Measurements from ENCODE around the gene ANKRD34A.
A peak's percentile ranks its signal among the peaks of the same experiment; 100 is the strongest.
"Not testable (repeated sequence)": the region's sequence is repeated elsewhere in the genome, so short reads cannot be mapped to it uniquely, and the experiment has no call there.

Gene ANKRD34A

DNA sequence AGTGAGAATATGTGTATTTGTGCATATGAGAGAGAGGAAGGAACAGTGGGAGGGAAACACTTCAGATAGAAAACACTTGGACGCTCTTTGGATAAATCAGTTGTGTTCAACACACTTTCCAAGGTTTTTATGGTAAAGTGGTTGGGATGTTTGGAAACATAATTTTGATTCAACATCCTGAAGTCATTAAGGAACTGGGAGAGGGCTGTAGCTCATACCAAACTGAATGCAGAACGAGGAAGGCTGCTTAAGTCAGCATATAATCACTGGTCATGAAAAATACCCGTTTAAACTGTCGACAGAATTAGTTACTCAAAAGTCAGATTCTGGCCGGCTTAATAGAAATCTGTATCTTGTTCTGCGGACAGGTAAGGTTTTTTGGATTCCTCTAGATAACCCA lies 21.5 kb downstream of the ANKRD34A start:
- Mint-ChIP-seq H3K4me3 (no peak overlapping the region), H3K9me3 (no peaks in the 10 kb centered on the region), H3K4me1 (no peaks in the 10 kb centered on the region), H3K27ac (ENCODE audit: low read depth) (peak overlapping the region; percentile 53), H3K27me3 (no peaks in the 10 kb centered on the region), H3K36me3 (ENCODE audit: insufficient read depth) (peaks cover 65% of the 10 kb centered on the region)
- DNase-seq (ENCODE audit: low spot score in 2 of 2) (no peak), ATAC-seq (replicated peaks; ENCODE audit: extremely low read depth, poor library complexity, severe bottlenecking) (no peak)

DNA sequence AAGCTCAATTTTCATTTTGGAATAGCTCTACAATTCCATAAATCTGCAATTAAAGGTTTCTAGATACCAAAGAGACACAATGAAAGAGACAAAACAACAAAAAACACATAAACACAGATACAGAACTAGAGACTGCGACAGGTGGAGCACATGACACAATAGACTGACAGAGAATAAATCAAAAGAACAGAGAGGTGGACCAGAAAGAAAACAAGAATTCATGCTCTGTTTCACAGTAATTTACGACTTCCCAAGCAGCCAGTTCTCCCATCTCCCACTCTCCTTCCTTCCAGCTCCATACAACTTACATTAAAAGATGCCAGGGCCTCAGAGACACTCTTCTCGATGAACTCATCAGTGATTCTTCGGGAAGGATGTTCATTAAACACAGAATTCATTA lies 22.0 kb downstream of the ANKRD34A start:
- H3K27me3 Mint-ChIP-seq, result no peaks in the 10 kb centered on the region
- DNase-seq (ENCODE audit: low spot score in 2 of 2) (no peak), ATAC-seq (replicated peaks; ENCODE audit: extremely low read depth, poor library complexity, severe bottlenecking) (no peak)
- H3K36me3 Mint-ChIP-seq (ENCODE audit: insufficient read depth), result peaks cover 68% of the 10 kb centered on the region
- no peaks in the 10 kb centered on the region for H3K4me1 Mint-ChIP-seq
- H3K4me3 Mint-ChIP-seq, result no peak overlapping the region
- H3K27ac Mint-ChIP-seq (ENCODE audit: low read depth), result no peak overlapping the region
- H3K9me3 Mint-ChIP-seq, result no peaks in the 10 kb centered on the region

DNA sequence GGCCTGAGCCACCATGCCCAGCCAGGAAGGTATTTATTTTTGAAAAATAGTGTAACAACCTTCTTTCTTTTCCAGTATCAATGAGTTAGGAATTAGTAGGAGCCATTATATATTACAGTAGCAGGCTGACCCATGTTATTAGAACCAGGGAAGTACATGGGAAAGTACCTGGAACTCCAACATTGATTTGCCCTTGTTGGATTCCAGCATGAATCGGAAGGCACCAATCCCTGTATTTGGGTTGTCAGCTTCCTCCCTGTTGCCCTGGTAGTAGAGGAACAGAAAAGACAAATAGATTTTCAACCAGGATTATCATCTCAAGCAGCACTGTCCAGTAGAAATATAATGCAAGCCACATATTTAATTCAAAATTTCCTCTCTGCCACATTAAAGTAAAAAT lies 26.9 kb downstream of the ANKRD34A start:
- ATAC-seq (replicated peaks; ENCODE audit: extremely low read depth, poor library complexity, severe bottlenecking) (no peak), DNase-seq (ENCODE audit: low spot score in 2 of 2) (no peak)
- Mint-ChIP-seq H3K36me3 (ENCODE audit: insufficient read depth) (peaks cover 65% of the 10 kb centered on the region), H3K9me3 (no peaks in the 10 kb centered on the region), H3K27ac (ENCODE audit: low read depth) (no peak overlapping the region), H3K4me1 (peaks cover 16% of the 10 kb centered on the region), H3K4me3 (no peak overlapping the region), H3K27me3 (no peaks in the 10 kb centered on the region)

DNA sequence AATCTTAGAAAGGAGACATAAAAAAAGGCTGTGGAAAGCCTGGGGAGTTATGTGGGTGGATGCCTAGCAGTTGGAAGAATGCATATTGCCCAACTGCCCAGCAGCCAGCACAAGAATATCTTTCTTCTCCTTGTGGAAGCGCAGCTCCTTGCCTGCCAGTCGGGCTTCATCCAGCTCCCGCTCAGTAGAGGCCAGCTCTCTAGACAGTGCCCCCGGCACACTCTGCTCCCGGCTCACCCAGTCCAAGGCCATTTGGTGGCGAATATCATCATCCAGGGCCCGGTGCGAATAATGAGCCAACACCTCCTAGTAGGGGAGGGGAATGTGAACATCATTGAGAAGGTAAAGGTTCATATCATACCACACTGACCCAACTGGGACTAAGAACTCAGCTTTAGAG lies 28.1 kb downstream of the ANKRD34A start:
- peaks cover 53% of the 10 kb centered on the region for H3K36me3 Mint-ChIP-seq (ENCODE audit: insufficient read depth)
- H3K4me3 Mint-ChIP-seq, result no peak overlapping the region
- no peak for DNase-seq (ENCODE audit: low spot score in 2 of 2)
- peak overlapping the region; percentile 75 for H3K27ac Mint-ChIP-seq (ENCODE audit: low read depth)
- H3K9me3 Mint-ChIP-seq, result no peaks in the 10 kb centered on the region
- H3K27me3 Mint-ChIP-seq, result no peaks in the 10 kb centered on the region
- no peak for ATAC-seq (replicated peaks; ENCODE audit: extremely low read depth, poor library complexity, severe bottlenecking)
- peaks cover 25% of the 10 kb centered on the region for H3K4me1 Mint-ChIP-seq

DNA sequence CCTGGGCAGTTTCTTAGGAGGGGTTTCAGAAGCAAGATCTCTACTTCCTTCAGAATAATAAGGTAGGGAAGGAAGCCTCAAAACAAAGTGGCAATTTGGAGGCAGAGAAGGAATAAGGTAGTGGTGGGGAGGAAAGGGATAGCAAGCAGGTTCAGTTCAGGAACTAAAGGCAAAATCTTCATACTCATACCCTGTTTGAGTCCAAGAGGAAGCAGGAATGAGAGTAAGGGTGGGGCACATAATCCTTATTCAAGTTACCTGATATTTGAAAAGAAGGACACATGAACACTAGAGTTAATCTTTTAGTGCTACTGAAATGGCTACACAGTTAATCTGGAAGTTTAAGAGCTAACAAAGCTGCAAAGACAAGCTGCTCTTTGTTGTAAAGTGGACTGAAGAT lies 28.7 kb downstream of the ANKRD34A start:
- Mint-ChIP-seq H3K4me3 (no peak overlapping the region), H3K4me1 (peaks cover 28% of the 10 kb centered on the region), H3K27ac (ENCODE audit: low read depth) (no peak overlapping the region), H3K9me3 (no peaks in the 10 kb centered on the region), H3K36me3 (ENCODE audit: insufficient read depth) (peaks cover 52% of the 10 kb centered on the region), H3K27me3 (no peaks in the 10 kb centered on the region)
- ATAC-seq (replicated peaks; ENCODE audit: extremely low read depth, poor library complexity, severe bottlenecking), result no peak
- DNase-seq (ENCODE audit: low spot score in 2 of 2), result no peak

DNA sequence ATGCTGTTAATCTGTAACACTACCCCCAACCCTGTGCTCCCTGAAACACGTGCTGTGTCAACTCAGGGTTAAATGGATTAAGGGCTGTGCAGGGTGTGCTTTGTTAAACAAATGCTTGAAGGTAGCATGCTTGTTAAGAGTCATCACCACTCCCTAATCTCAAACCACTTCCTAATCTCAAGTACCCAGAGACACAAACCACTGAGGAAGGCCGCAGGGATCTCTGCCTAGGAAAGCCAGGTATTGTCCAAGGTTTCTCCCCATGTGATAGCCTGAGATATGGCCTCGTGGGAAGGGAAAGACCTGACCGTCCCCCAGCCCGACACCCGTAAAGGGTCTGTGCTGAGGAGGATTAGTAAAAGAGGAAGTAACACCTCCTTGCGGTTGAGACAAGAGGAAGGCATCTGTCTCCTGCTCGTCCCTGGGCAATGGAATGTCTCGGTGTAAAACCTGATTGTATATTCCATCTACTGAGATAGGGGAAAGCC lies 31.8 kb downstream of the ANKRD34A start:
- peak in 1 of 2 donors; percentile 32 for DNase-seq (ENCODE audit: low spot score in 2 of 2)
- not testable (repeated sequence) for H3K9me3 Mint-ChIP-seq, H3K27me3 Mint-ChIP-seq
- Mint-ChIP-seq H3K4me1 (peaks cover 36% of the 10 kb centered on the region), H3K36me3 (ENCODE audit: insufficient read depth) (peaks cover 34% of the 10 kb centered on the region), H3K27ac (ENCODE audit: low read depth) (peak overlapping the region; percentile 91), H3K4me3 (peak overlapping the region; percentile 63)
- peak; percentile 55 for ATAC-seq (replicated peaks; ENCODE audit: extremely low read depth, poor library complexity, severe bottlenecking)

DNA sequence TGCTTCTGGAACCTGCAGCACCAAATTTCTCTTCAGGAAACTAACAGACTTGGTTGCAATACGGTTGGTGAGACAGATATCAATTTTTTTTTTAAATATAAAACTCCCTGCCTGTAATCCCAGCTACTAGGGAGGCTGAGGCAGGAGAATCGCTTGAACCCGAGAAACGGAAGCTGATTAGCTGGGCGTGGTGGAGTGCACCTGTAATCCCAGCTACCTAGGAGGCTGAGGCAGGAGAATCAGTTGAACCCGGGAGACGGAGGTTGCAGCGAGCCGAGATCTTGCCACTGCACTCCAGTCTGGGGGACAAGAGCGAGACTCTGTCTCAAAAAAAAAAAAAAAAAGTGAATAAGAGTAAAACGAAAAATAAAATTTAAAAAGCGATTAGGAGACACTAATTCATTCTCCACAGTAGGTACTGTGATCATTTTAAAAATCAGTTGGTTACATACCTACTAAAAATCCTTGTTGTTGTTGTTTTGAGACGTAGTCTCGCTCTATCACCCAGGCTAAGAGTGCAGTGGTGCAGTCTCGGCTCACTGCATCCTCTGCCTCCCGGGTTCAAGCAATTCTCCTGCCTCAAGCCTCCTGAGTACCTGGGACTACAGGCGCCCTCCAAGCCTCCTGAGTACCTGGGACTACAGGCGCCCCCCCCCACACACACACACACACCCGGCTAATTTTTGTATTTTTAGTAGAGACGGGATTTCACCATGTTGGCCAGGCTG lies 36.3 kb downstream of the ANKRD34A start:
- no peak for DNase-seq (ENCODE audit: low spot score in 2 of 2)
- H3K4me1 Mint-ChIP-seq, result peaks cover 26% of the 10 kb centered on the region
- H3K27ac Mint-ChIP-seq (ENCODE audit: low read depth), result no peak overlapping the region
- H3K36me3 Mint-ChIP-seq (ENCODE audit: insufficient read depth), result peaks cover 26% of the 10 kb centered on the region
- no peak for ATAC-seq (replicated peaks; ENCODE audit: extremely low read depth, poor library complexity, severe bottlenecking)
- H3K4me3 Mint-ChIP-seq, result no peak overlapping the region
- H3K27me3 Mint-ChIP-seq, result no peaks in the 10 kb centered on the region
- H3K9me3 Mint-ChIP-seq, result no peaks in the 10 kb centered on the region

DNA sequence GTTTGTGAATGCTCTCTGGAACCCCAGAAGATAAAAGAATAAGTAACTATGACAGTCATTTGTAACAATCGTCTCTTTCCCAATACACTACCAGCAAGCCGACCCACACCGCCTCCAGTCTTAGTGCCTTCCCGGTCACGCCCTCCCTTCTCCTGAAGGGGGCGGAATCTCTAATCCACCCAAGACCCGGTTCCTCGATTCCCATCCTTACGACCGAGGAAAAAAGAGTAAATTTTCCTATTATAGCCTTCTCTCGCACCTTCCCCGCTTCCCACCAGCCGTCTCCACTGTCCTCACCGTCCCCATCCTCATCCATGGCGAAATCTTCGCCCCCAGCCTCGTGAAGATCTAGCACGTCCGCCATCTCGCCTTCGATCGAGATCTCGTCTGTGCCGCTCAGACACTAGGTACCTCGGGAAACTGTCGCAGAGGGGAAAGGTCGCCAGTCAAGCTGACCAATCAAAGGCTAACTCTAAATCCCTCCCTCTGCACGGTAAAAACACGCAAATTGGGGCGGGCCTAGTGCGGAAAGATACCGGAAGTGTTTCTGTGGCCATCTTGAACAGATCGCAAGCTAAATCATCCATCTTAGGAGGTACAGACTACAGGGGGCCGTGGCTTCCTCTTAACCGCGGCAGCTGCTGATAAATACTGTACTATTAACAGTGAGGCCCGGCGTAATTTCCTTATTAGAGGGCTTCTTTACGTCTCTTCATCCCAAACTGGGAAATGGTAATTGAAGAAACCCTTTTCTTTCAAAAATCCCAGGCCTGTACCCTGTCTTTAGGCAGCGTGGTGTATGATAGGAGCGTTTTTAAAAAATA lies 37.1 kb downstream of the ANKRD34A start, which contains the start of gene RBM8A:
TSS of gene RBM8A (minus strand) at position 422 of the 824 bp plus-strand sequence. CDS start at position 364, 58 bp downstream.
- peaks cover 25% of the 10 kb centered on the region for H3K36me3 Mint-ChIP-seq (ENCODE audit: insufficient read depth)
- H3K27me3 Mint-ChIP-seq, result no peaks in the 10 kb centered on the region
- no peak within 1 kb of the TSS for H3K27ac Mint-ChIP-seq (ENCODE audit: low read depth)
- no peak within 1 kb of the TSS for H3K4me3 Mint-ChIP-seq
- H3K9me3 Mint-ChIP-seq, result no peaks in the 10 kb centered on the region
- DNase-seq (ENCODE audit: low spot score in 2 of 2) (peak; percentile 84 to 96), ATAC-seq (replicated peaks; ENCODE audit: extremely low read depth, poor library complexity, severe bottlenecking) (peak; percentile 95)
- H3K4me1 Mint-ChIP-seq, result peaks cover 18% of the 10 kb centered on the region

DNA sequence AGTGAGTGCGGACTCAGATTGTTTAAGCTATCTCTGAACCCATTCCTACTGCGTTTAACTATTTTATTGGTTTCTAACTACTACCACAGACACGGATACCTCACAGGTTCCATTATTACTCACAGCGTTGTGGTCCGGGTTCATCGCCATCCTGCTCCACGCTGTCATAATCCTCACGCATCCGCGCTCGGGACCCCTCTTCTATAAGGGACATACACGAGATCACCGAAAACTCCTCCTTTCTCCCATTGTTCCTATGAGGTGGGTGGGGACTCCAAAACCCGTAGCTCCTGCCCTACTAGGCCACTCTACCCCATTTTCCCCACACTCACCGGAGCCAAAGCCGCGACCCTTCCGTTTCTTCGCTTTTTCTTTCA lies 37.7 kb downstream of the ANKRD34A start:
- DNase-seq (ENCODE audit: low spot score in 2 of 2), result no peak
- Mint-ChIP-seq H3K4me3 (no peak overlapping the region), H3K27ac (ENCODE audit: low read depth) (no peak overlapping the region), H3K9me3 (no peaks in the 10 kb centered on the region), H3K27me3 (no peaks in the 10 kb centered on the region), H3K4me1 (peaks cover 15% of the 10 kb centered on the region), H3K36me3 (ENCODE audit: insufficient read depth) (peaks cover 25% of the 10 kb centered on the region)
- peak; percentile 1 for ATAC-seq (replicated peaks; ENCODE audit: extremely low read depth, poor library complexity, severe bottlenecking)

DNA sequence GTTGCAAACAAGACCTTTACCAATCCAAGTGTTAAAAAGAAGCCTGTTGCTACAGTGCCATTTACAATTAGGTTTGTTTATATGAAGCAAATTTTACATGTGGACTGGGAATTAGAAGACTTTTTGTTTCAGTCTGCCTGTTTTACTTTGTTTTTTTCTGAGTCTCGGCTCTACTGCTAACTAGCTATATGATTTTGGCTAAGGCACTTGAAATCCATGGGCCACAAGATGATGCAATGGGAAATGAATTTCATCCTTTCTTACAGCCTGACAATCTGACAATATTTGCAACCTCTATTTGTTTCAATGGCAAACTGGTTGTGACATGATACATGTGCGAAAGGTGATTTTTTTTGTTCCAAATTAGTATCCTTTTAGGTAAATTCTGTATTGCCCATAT lies 42.1 kb downstream of the ANKRD34A start:
- no peak overlapping the region for H3K4me3 Mint-ChIP-seq
- H3K36me3 Mint-ChIP-seq (ENCODE audit: insufficient read depth), result peaks cover 31% of the 10 kb centered on the region
- H3K4me1 Mint-ChIP-seq, result peaks cover 30% of the 10 kb centered on the region
- H3K9me3 Mint-ChIP-seq, result no peaks in the 10 kb centered on the region
- no peak for ATAC-seq (replicated peaks; ENCODE audit: extremely low read depth, poor library complexity, severe bottlenecking)
- no peak overlapping the region for H3K27ac Mint-ChIP-seq (ENCODE audit: low read depth)
- DNase-seq (ENCODE audit: low spot score in 2 of 2), result no peak
- no peaks in the 10 kb centered on the region for H3K27me3 Mint-ChIP-seq

DNA sequence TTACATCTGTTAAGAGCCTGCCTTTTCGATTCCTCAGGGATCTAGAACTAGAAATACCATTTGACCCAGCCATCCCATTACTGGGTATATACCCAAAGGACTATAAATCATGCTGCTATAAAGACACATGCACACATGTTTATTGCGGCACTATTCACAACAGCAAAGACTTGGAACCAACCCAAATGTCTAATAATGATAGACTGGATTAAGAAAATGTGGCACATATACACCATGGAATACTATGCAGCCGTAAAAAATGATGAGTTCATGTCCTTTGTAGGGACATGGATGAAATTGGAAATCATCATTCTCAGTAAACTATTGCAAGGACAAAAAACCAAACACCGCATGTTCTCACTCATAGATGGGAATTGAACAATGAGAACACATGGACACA lies 44.1 kb downstream of the ANKRD34A start:
- not testable (repeated sequence) for H3K9me3 Mint-ChIP-seq; ATAC-seq (replicated peaks; ENCODE audit: extremely low read depth, poor library complexity, severe bottlenecking); H3K27me3 Mint-ChIP-seq; DNase-seq (ENCODE audit: low spot score in 2 of 2)
- H3K36me3 Mint-ChIP-seq (ENCODE audit: insufficient read depth), result peaks cover 23% of the 10 kb centered on the region
- H3K4me3 Mint-ChIP-seq, result peak overlapping the region; percentile 91
- peak overlapping the region; percentile 74 for H3K27ac Mint-ChIP-seq (ENCODE audit: low read depth)
- H3K4me1 Mint-ChIP-seq, result peaks cover 45% of the 10 kb centered on the region

DNA sequence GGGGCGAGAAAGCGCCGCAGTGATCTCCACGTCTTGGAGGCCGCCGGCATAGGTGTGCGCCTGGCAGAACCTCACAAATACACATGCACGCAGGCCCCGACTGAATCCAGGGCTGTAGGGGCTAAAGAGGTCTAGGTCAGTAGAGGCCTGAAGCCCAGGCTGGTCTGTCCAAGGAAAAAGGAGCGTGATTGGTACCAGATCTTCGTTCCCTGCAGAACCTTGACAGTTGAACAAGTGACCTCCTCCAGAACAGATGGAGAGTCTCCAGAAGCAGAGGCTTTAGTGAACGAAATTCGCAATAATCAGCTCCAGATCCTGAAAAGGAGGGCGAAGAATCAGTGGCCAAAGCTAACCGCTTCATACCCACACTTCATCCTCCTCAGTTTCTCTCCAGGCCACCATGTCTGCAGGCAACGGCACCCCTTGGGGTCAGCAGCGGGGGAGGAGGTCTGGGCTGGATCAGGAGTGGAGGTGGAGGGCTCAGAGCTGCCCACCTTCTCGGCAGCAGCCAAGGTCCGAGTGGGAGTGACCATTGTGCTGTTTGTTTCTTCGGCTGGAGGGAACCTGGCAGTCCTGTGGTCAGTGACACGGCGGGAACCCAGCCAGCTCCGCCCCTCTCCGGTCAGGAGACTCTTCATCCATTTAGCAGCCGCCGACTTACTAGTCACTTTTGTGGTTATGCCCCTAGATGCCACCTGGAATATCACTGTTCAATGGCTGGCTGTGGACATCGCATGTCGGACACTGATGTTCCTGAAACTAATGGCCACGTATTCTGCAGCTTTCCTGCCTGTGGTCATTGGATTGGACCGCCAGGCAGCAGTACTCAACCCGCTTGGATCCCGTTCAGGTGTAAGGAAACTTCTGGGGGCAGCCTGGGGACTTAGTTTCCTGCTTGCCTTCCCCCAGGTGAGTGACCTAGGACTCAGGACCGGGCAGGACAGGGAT lies 45.1 kb downstream of the ANKRD34A start:
- ATAC-seq (replicated peaks; ENCODE audit: extremely low read depth, poor library complexity, severe bottlenecking) (peak; percentile 16), DNase-seq (ENCODE audit: low spot score in 2 of 2) (no peak)
- H3K27ac Mint-ChIP-seq (ENCODE audit: low read depth), result peak overlapping the region; percentile 94
- H3K27me3 Mint-ChIP-seq, result no peaks in the 10 kb centered on the region
- H3K4me1 Mint-ChIP-seq, result peaks cover 50% of the 10 kb centered on the region
- H3K36me3 Mint-ChIP-seq (ENCODE audit: insufficient read depth), result peaks cover 23% of the 10 kb centered on the region
- H3K4me3 Mint-ChIP-seq, result peak overlapping the region; percentile 91
- H3K9me3 Mint-ChIP-seq, result no peaks in the 10 kb centered on the region
